Osteoblast (primary cell): ENCODE data around the gene IL10. TPM values are rescaled to one million over a fixed set of nuclear protein-coding genes. Genes with fewer than 3 reads are reported as not detected.
A peak's percentile ranks its signal among the peaks of the same experiment; 100 is the strongest.

Experiments used
- DNase-seq: peaks from one replicate; pipeline ENCODE4 v3.0.0; 2011; ENCODE audit warnings: low spot score, mixed read lengths; ENCODE audit not compliant: insufficient read length; ENCODE audit errors: missing footprints
- H2AFZ ChIP-seq: 2 replicates; pipeline ENCODE4 v1.6.0; 2011; ENCODE audit warnings: mild to moderate bottlenecking, low read length
- H3K27ac ChIP-seq: 2 replicates; pipeline ENCODE4 v1.5.1; 2011; ENCODE audit warnings: mild to moderate bottlenecking, low read depth, low read length, moderate library complexity
- H3K27me3 ChIP-seq: 2 replicates; pipeline ENCODE4 v1.6.0; 2012; ENCODE audit warnings: mild to moderate bottlenecking, control low read depth, inconsistent platforms, low read length, moderate library complexity; ENCODE audit not compliant: insufficient read depth
- H3K36me3 ChIP-seq: 2 replicates; pipeline ENCODE4 v1.5.1; 2011; ENCODE audit warnings: mild to moderate bottlenecking, low read length, control low read depth, moderate library complexity; ENCODE audit not compliant: insufficient read depth
- H3K4me1 ChIP-seq: 2 replicates; pipeline ENCODE4 v1.5.1; 2011; ENCODE audit warnings: mild to moderate bottlenecking, low read length, control low read depth, moderate library complexity; ENCODE audit not compliant: insufficient read depth
- H3K4me2 ChIP-seq: 2 replicates; pipeline ENCODE4 v1.6.0; 2011; ENCODE audit warnings: mild to moderate bottlenecking, low read length; ENCODE audit not compliant: insufficient read depth
- H3K4me3 ChIP-seq: fragments of 200-600 bp; sonication (generic); 3 replicates; pipeline ENCODE4 v1.5.1; 2012; ENCODE audit warnings: mild to moderate bottlenecking, low read length, inconsistent platforms; ENCODE audit not compliant: insufficient read depth
- H3K79me2 ChIP-seq: 2 replicates; pipeline ENCODE4 v1.6.0; 2012; ENCODE audit warnings: mild to moderate bottlenecking, low read length, control low read depth, inconsistent platforms; ENCODE audit not compliant: insufficient read depth
- H3K9me3 ChIP-seq: 2 replicates; pipeline ENCODE4 v1.5.1; 2011; ENCODE audit warnings: low read depth, low read length, control low read depth
- H4K20me1 ChIP-seq: 2 replicates; pipeline ENCODE4 v1.6.0; 2012; ENCODE audit warnings: mild to moderate bottlenecking, low read length, control low read depth; ENCODE audit not compliant: insufficient read depth
- CTCF ChIP-seq: IDR thresholded peaks from 2 replicates; pipeline ENCODE4 v1.5.1; 2011; ENCODE audit warnings: mild to moderate bottlenecking, low read depth, low read length, moderate library complexity; ENCODE audit errors: extremely low read depth
- total RNA-seq: library from RNA; depleted of rRNA; stranded (reverse); fragments of >200 nt; gene quantifications from 2 replicates; pipeline ENCODE4 v1.2.3, GENCODE V29; 2012

Gene IL10
- total RNA-seq, 1 donor: not detected

DNA sequence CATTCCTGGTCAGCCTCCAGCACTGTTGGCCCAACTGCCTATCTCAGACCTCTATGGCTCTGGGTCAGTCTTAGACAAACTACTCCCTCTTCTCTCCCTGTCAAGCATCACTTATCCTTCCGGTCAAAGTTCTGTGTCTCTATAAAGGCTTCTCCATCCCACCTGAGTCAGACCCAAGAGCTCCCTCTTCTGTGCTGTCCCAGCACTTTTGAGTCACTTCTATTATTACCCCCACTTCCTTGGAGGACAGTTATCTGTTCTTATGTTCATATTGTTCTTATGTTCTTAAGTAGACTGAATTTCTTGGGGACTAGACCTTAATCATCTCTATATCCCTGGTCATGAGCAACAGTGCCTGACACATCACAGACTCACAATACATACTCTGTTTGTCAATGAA lies 29.2 kb upstream of the IL10 start:
- no peaks in the 10 kb centered on the region for H4K20me1 ChIP-seq
- TF ChIP-seq CTCF: no peak

DNA sequence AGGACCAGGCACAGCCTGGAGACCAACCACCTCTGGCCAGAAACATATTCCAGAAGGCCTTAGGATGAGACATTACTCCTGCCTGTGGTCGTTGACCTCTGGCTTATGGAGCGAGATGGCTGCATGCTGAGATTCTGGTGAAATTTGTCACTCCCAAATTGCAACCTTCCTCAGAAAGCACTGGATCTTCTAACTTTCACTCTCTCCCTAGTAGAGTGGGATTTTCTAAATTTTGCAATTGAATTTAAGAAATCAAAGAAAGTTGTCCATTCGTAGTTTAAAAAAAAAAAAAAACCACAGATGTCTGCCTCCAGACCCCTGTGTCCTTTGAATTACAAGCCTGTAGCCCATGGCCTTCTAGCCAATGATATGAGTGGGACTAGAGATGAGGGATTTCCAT lies 28.6 kb upstream of the IL10 start:
- no peak for DNase-seq
- TF ChIP-seq CTCF: no peak
- no peaks in the 10 kb centered on the region for H3K79me2 ChIP-seq
- H3K9me3 ChIP-seq: no peaks in the 10 kb centered on the region
- H2AFZ ChIP-seq: no peak overlapping the region
- peaks cover 7% of the 10 kb centered on the region for H3K4me1 ChIP-seq
- H3K4me3 ChIP-seq: no peak overlapping the region
- H3K27ac ChIP-seq: no peak overlapping the region
- H3K36me3 ChIP-seq: no peaks in the 10 kb centered on the region
- no peak overlapping the region for H3K4me2 ChIP-seq
- H4K20me1 ChIP-seq: no peaks in the 10 kb centered on the region
- peaks cover 4% of the 10 kb centered on the region for H3K27me3 ChIP-seq

More for the DNA sequence above, 29.2 kb upstream of the IL10 start:
- no peak for DNase-seq
- no peaks in the 10 kb centered on the region for H3K9me3 ChIP-seq
- no peak overlapping the region for H3K4me2 ChIP-seq
- H3K4me1 ChIP-seq: peaks cover 7% of the 10 kb centered on the region
- no peak overlapping the region for H3K4me3 ChIP-seq
- H3K36me3 ChIP-seq: no peaks in the 10 kb centered on the region
- H3K27me3 ChIP-seq: peaks cover 4% of the 10 kb centered on the region
- H2AFZ ChIP-seq: no peak overlapping the region
- no peak overlapping the region for H3K27ac ChIP-seq
- H3K79me2 ChIP-seq: no peaks in the 10 kb centered on the region

DNA sequence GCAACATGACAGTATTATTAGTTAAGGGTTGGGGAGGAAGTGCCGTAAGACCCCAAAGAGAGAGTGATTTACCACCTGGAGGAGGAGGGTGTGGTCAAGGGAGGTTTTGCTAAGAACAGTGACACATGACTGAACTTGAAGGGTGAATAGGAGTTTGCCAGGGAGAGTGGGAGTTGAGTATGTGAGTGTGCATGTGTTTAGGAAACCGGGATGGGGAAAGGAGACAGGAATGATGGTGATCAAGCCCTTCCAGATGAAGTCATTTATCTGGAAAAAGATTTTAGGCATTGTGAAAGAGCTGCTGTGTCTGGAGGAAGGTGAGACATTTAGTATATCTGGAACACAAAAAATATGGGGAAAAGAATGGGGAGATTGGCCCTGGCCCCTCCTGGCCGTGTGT lies 28.1 kb upstream of the IL10 start:
- Histone ChIP-seq H3K9me3 (no peaks in the 10 kb centered on the region), H2AFZ (no peak overlapping the region), H3K4me3 (no peak overlapping the region), H3K27ac (no peak overlapping the region), H3K79me2 (no peaks in the 10 kb centered on the region), H4K20me1 (no peaks in the 10 kb centered on the region), H3K4me2 (no peak overlapping the region), H3K27me3 (peaks cover 4% of the 10 kb centered on the region), H3K36me3 (no peaks in the 10 kb centered on the region), H3K4me1 (peaks cover 7% of the 10 kb centered on the region)
- no peak for DNase-seq
- no peak for TF ChIP-seq CTCF

GRCh38 chr1:206799311-206799710 lies 27.0 kb upstream of the IL10 start:
- H3K79me2 ChIP-seq: no peaks in the 10 kb centered on the region
- H3K9me3 ChIP-seq: no peaks in the 10 kb centered on the region
- H3K4me3 ChIP-seq: no peak overlapping the region
- TF ChIP-seq CTCF: no peak
- no peak overlapping the region for H2AFZ ChIP-seq
- H3K4me1 ChIP-seq: peaks cover 7% of the 10 kb centered on the region
- no peaks in the 10 kb centered on the region for H3K36me3 ChIP-seq
- H4K20me1 ChIP-seq: no peaks in the 10 kb centered on the region
- no peak overlapping the region for H3K4me2 ChIP-seq
- H3K27me3 ChIP-seq: no peaks in the 10 kb centered on the region
- peak; percentile 57 for DNase-seq
- H3K27ac ChIP-seq: no peak overlapping the region
